Adrenal gland (tissue), 5 donors: ENCODE results near the gene SNRNP200.

Experiments used
- CTCF ChIP-seq, 6 experiments: fragments of 450-650 bp in 4 of 6; fragments of 200-600 bp in 2 of 6; sonication (generic) in 1 of 6; IDR thresholded peaks; 1 replicate in 5 of 6; 2 replicates in 1 of 6; pipeline versions ENCODE4 v1.5.1 to v1.8.0; 2016 to 2021; ENCODE audit warnings: antibody characterized with exemption in 6 of 6, mild to moderate bottlenecking in 2 of 6, moderate library complexity in 1 of 6
- POLR2A ChIP-seq, 2 donors: fragments of 450-650 bp; IDR thresholded peaks; one replicate each; pipeline ENCODE4 v1.6.1; 2017; ENCODE audit warnings: antibody characterized with exemption in 2 of 2, mild to moderate bottlenecking in 2 of 2, moderate library complexity in 1 of 2
- donor health status: DM: no; HTN: no; CAD: no.

GRCh38 chr2:96252526-96252925 is 52.8 kb downstream of the SNRNP200 start:
- TF ChIP-seq POLR2A (IDR thresholded peaks at IDR 0.05) = no peak
- no peak for TF ChIP-seq CTCF (IDR thresholded peaks at IDR 0.05)
